Stimulated activated CD8-positive, alpha-beta memory T cell treated with anti-CD3 and anti-CD28 coated beads, Interleukin-7, amount 100 ng/mL, for 1 hour (primary cell): ENCODE results near the gene EHMT1.

Source experiments
- DNase-seq, 2 donors: peaks; one replicate each; pipeline ENCODE4 v3.0.0-alpha.2; 2020; ENCODE audit warnings: low read depth in 2 of 2

EHMT1 gene

DNA sequence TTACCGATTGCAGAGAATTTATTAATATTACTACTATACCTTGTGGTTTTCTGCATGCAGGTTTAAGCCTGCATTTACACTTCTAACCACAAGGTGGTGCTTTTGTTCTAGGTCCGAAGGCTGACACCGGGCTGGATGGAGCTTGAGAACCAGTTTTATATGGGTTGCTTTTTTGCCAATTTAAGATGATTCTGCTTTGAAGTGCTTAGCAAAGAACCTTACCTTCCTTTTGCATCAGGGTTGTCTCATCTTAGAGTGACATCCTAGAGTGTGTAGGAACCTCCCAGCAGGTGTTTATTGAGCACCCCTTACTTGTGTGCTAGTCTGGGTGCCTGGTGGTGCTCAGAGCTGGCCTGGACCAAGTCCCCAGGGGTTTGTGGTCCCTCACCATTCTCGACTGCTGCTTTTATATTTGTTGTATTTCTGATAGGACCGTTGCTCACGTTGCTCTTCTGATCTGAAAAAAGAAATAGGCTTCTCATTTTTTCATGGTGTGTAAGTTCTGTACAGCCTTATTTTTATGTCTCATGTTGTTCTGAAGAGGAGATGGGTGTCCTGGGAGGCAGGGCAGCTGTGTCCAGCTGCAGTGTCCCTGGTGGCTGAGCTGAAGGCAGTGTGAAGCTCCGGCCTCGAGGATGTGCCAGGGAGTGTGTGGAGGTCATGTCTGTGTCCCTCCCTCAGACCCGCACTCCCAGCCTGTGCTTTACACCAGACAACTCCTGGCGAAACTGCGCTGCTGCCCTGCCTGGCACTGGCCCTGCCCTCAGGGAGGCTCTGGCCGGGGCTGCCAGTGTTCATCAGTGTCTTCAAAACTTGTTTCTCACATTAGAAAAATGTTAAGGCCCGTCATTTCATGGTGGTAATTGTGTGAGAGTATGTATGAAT is 54.3 kb downstream of the EHMT1 start:
- DNase-seq, result peak in 1 of 2 donors; percentile 18

DNA sequence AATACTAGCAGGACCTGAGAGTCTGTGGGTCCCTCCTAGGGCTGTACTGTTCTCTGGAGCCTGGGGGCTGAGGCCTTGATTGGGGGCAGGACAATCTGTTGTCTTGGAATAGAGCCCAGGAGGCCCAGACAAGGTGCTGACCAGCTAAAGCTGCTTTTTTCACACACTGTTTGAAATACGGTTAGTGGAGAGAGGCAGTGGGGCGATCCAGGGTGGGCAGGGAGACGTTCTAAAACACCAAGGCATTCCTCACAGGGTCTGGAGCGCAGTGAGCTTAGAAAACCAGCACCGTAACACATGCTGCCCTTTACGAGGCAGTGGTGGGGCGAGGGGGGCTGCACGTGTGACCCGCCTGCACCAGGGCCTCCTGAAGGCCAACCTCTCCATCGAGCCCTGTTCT is 55.1 kb downstream of the EHMT1 start:
- DNase-seq, result no peak

DNA sequence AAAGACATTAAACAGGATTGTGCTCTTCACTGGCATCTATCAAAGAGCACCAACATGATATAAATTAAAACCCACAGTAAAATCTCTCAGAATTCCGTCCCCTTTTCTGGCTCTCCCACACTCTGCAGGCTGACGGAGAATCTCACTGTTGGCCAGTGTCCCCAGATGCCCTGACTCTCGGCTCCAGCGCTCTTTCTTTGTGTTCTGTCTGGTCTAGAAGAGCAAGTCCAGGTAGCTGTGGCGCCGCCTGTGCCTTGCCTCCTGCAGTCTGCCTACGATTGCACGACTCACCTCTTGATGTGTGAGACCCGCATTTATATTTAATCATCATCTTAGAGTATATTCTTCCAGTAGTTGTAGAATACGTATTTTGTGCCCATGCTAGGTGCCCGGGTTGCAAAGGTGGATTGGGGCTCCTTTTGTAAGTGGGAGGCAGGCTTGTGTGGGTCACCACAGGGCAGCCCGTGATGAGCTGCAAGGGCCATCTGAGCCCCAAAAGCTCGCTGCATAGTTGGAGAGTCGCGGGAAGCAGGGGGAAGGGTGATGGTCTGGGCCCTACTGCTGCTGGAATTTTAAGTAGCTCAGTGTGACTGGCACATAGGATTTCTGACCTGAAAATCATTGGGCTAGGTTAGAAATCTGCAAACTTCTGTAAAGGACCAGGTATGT is 55.6 kb downstream of the EHMT1 start:
- DNase-seq, result no peak

DNA sequence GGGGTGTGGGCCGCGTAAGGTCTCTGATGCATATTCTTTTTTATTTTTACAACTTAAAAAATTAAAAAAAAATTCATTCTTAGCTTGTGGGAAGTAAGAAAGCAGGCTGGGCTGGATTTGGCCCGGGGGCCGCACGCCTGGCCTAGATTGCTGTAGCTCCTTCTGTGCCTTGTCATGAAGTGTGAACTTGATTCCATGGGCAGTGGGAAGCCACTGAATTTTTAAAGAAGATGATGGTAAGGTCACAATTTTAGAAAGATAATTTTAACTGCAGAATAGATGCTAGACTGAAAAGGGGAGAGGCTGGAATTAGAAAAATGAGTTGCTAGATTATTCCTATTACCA is 56.1 kb downstream of the EHMT1 start:
- no peak for DNase-seq

DNA sequence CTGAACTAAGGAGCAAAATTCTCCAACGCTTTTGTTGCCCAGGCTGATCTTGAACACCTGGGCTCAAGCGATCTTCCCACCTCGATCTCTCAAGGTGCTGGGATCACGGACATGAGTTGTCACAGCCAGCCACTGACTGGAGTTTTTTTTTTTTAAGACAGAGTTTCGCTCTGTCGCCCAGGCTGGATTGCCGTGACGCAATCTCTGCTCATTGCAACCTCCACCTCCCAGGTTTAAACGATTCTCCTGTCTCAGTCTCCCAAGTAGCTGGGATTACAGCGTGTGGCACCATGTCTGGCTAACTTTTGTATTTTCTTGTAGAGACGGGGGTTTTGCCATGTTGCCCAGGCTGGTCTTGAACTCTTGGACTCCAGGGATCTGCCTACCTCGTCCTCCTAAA is 58.2 kb downstream of the EHMT1 start:
- DNase-seq, result no peak

DNA sequence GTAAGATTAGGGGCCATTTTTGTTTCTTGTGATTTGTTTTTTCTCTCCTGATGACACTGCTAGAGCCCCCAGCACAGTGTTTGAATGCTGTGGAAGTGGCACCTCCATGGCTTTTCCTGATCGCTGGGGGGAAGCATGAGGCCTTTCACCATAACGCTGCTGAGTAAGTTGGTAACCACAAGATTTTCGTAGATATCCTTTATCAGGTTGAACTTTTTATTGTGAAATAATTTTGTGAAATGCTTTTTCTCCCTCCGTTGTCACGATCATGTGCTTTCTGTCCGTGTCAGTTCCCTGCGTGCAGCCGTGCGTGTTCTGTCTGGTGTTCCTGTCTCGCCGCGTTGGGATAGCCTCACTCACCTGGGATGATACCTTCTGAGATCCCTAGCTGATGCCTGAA is 59.4 kb downstream of the EHMT1 start:
- no peak for DNase-seq

DNA sequence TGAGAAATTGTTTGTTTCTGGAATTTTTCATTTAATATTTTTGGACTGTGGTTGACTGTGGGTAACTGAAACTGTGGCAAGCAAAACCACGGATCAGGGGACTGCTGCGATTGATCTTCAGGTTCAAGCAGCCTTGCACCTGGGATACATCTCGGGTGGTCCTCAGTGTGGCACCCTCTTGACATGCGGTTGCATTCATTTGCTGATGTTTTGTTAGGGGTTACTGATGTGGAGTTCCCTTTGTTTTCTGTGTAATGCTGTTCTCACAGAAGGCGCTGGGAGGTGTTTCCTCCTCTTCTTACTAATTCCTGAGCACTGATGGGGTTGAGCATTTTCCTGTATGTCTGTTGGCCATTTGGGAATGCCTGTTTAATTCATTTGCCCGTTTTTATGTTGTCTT is 60.4 kb downstream of the EHMT1 start:
- DNase-seq, result no peak

DNA sequence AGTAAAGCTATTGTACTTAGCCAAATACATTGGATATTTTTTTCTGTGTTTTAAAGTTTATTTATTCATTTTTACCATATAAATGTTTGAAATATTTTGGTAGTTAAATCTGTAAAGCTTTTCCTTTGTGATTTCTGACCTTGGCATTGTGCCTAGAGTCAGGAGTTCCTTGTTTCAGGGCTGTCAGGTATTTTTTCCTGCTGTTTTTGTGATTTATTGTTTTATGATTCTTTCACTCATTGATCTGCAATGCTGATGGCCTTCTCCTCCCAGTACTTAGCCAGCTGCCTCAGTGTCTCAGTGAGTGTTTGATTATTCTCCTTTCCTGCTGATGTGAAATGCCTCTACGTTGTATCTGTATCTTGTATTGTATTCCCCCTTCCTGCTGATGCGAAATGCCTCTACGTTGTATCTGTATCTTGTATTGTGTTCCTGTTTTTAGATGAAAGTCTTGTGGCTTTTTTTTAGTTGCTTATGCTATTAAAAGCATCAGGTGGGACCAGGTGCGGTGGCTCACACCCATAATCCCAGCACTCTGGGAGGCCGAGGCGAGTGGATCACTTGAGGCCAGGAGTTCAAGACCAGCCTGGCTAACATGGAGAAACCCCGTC is 61.0 kb downstream of the EHMT1 start:
- DNase-seq, result no peak

DNA sequence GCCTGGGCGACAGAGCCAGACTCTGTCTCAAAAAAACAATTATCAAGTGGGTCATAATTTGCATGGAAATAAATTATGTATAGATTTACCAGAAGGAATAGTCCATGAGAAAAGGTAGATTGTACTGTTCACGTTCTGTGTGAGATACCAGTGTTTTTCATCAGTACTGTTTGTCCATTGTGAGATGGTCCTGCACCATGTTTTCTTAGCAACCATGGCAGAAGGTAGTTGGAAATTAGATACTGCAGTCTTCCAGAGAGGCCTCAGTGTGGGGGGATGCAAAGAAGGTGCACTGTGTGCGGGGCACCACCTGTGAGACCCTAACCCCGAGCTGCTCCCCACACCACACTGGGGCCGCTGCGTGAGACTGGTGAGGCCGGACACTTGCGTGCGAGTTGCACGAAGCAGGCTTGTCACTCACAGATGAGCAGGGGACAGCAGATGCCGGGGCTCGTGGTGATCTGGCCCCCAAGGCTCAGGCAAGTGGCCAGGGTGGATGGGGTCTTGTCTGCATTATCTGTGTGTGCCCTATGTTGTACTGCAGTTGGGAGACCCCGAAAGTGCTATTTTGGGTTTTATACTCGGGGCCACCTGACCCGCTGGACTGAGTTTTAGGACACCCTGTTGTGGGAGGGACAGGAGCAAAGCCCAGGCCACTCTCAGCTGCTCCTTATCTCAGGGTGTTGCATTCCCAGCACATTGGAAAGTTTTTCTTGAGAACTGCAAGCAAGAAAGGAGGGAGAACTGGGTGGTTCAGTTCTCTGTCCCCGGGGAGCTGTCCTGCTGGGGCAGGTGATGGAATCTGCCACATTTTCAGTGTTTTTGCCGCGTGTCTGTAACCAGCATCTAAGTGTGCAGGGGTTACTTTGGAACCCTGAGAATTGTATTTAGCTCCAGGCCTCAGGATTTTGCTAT is 61.9 kb downstream of the EHMT1 start:
- DNase-seq, result no peak

DNA sequence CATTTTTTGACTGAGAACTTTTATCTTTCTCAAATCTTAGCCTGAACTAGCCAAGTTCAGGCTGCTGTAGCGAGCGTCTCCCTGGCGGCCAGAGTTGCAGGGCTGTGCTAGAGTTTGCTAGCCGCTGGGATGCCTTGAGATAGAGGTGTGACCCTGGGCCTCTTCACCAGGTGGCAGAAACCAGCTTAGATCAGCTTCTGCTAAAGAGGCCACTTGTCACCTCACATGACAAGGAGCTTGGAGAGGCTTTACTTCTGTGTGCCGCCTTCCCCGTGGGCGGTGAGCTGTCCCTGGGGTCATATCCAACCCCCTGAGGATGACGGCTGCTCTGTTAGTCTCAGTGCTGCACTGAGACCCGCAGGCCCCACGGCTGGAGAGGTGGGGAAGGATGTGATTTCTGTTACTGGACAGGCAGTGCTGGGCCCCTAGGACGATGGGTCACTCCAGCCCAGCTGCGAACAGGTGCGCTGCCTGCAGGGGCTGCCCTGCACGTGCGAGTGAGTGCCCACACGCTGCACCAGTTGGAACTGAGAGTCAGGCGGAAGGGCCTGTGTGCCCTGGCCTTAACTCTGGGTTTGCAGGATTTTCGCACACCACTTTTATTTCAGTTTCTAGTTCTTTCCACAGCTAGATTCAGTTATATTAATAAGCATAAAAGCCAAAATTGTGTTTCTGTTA is 63.8 kb downstream of the EHMT1 start:
- DNase-seq, result no peak

DNA sequence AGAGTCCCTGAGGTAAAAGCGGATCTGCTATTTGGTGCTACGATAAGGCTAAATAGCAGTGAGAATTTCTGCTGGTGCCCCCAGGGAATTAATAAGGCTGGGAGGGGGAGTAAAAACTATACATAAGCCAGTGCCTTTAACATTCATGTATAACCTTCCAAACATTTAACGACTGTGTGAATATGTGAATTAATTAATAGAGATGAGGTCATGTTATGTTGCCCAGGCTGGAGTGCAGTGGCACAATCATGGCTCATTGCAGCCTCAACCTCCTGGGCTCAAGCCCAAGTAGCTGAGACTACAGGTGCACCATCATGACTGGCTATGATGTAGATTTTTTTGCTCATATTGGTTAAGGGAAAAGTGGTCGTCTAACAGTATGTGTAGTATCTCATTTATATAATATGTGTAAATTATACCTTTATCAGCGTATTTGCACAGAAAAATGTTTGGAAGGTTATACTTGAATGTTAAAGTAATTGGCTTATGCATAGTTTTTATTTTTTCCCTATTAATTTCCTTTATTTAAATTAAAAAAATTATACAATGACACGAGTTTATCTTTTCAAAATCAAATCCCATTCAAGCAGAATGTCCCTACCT is 64.6 kb downstream of the EHMT1 start:
- DNase-seq, result no peak

DNA sequence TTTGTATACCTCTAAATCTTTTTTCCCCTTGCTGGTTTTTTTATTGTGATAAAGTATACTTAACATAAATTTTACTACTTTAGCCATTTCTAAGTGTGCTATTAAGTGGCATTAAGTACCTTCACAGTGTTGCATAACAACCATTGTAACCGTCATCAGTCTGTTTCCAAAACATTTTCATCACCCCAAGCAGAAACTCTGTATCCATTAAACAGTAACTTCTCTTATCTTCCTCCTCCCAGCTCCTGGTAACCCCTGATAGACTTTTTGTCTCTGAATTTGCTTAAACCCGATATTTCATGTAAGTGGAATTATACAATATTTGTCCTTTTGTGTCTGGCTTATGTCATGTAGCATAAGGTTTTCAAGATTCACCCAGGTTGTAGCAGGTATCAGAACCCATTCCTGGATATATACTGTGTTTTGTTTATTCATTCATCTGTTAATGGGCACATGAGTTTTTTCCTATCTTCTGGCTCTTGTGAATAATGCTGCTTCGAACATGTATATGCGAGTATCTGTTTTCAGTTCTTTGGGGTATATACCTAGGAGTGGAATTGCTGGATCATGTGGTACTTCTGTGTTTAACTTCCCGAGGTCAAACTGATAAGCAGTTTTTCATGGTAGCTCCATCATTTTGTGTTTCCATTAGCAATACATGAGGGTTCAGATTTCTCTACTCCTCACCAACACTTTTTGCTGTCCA is 66.4 kb downstream of the EHMT1 start:
- DNase-seq, result no peak

DNA sequence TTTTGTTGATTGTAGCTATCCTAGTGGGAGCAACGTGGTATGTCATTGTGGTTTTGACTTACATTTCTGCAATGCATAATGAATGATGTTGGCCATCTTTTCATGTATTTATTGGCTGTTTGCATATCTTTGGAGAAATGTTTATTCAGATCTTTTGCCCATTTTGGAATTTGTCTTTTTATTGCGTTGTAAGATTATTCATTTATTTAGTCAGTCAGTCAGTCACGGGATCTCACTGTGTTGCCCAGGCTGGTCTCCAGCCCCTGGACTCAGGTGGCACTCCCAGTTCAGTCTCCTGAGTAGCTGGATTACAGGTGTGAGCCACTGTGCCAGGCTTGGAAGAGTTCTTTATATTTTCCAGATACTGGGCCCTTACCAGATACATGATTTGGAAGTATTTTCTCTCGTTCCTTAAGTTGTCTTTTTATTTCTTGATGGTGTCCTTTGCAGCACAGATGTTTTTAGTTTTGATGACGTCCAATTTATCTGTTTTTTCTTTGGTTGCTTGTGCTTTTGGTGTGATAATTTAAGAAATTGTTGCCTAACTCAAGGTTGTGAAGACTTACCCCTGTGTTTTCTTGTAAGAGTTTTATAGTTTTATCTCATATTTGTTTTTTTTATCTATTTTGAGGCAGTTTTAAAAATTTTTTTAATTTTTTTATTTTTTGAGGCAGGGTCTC is 67.1 kb downstream of the EHMT1 start:
- no peak for DNase-seq

DNA sequence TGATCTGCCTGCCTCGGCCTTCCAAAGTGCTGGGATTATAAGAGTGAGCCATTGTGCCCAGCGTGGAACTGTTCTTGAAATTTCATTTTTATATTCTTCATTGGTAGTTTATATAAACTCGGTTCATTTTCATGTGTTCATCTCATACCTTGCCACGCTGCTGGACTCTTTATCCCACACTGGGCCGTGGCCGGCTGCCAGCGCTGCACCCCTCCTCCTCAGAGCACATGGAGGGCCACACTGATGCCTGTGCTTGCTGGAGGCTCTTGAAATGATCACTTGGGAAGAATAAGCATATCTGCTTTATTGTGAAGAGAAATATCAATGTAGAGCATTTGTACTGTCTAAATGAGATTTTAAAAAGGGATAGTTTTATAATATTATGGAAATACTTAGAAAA is 69.5 kb downstream of the EHMT1 start:
- DNase-seq, result no peak

DNA sequence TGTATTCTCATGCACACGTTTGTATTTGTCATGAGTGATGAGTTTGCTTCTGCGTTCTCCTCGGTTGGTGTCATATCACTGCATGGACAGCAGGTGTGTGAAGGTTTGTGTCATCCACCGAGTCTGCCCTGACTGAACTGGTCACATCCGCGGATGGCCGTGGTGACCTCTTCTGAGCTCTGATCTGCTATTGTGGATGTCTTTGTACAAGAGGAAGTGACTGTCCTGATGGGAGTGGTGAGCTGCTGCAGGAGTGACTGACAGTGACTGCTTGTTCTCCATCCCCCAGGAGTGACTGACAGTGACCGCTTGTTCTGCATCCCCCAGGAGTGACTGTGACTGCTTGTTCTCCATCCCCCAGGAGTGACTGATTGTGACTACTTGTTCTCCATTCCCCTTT is 69.9 kb downstream of the EHMT1 start:
- no peak for DNase-seq

DNA sequence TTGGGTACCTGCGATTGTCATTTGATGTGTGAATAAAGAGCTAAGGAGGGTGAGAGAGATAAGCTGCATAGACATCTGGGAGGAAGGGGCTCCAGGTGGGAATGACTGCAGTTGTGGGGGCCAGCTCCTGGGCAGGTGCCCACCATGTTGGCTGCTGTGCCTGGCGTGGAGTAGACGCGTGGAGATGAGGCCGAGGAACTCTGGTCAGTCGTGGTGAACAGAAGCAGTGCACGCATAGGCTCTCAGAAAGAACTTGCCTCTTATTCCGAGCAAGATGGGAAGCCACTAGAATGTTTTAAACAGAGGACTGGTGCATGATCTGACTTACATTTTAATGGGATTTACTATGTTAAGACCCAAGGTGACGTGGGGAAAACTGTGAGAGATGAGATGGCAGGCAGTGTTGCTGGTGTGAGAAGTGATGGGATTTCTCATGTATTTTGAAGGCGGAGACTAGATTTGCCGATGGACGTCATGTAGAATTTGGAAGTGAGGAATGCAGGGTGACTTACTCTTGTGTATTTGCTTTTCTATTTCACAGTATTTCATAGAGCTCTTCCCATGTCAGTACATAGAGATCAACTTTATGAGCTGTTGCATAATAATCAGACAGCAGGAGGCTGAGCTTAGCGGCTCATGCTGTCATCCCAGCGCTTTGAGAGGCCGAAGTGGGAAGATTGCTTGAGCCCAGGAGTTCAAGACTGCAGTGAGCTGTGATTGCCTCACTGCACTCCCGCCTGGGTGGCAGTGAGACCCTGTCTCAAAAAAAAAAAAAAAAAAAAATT is 71.1 kb downstream of the EHMT1 start:
- no peak for DNase-seq

DNA sequence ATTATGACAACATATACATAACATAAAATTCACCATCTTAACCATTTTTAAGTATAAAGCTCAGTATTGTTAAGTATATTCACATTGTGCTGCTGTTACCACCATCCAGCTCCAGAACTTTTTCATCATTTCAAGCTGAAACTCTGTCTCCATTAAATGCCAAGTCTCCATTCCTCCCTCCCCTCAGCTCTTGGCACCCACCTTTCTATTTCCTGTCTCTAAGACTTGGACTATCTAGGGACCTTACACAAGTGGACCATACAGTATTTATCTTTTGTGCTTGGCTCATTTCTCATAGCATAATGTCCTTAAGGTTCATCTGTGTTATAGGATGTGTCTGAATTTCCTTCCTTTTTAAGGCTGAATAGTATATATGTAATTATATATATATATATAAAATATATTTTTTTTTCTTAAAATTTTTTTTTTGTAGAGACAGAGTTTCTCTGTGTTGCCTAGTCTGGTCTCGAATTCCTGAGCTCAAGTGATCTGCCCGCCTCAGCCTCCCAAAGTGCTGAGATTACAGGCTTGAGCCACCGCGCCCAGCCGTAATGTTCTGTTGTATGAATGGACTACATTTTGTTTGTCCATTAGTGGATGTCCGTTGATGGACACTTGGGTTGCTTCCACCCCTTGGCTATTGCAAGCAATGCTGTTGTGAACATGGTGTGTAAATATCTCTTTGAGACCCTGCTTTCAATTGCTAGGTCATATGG is 72.3 kb downstream of the EHMT1 start:
- no peak for DNase-seq

DNA sequence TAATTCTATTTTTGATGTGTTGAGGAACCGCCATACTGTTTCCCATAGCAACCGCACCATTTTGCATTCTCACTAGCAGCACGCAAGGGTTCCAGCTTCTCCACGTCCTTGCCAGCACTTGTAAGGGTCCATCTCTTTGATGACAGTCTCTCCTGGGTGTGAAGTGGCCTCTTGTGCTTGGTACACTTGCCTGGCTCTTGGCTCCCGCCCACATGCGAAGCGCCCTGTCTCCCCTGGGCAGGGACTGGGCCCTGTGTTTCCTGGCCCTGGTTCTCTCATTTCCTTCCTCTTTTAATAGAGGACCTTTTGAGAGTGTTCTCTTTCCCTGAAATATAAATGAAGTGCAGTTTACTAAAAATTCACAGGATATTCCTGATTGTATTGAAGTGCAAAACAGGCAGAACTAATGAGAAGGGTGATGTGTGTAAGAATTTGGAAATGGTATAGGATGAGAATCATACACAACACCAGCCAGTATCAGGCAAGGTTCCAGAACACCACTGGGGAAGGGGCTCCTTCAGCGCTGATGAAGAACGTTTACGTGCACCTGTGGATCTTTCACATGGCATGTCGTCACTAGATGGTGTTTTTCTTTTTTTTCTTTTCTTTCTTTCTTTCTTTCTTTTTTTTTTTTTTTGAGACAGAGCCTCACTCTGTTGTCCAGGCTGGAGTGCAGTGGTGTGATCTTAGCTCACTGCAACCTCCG is 73.0 kb downstream of the EHMT1 start:
- no peak for DNase-seq
